MM.1S (cell line): Measurements from ENCODE around the gene OSER1.

Experiments
- EZH2 ChIP-seq: fragments of 300-600 bp; sonication (generic); optimal IDR thresholded peaks from 2 replicates; pipeline ENCODE3; 2017; ENCODE audit warnings: low read depth, mild to moderate bottlenecking, antibody characterized with exemption, low read length, mixed read lengths
- EZH2phosphoT487 ChIP-seq: fragments of 300-600 bp; sonication (generic); IDR thresholded peaks from 2 replicates; pipeline ENCODE4 v1.6.1; 2018; ENCODE audit warnings: antibody characterized with exemption, low read length
- TF ChIP-seq, protein P1 (sequence below): fragments of 300-600 bp; sonication (generic); IDR thresholded peaks from 2 replicates; pipeline ENCODE4 v1.5.1; 2016; ENCODE audit warnings: antibody characterized with exemption, low read length, mixed read lengths

- TF ChIP-seq, protein P1, sequence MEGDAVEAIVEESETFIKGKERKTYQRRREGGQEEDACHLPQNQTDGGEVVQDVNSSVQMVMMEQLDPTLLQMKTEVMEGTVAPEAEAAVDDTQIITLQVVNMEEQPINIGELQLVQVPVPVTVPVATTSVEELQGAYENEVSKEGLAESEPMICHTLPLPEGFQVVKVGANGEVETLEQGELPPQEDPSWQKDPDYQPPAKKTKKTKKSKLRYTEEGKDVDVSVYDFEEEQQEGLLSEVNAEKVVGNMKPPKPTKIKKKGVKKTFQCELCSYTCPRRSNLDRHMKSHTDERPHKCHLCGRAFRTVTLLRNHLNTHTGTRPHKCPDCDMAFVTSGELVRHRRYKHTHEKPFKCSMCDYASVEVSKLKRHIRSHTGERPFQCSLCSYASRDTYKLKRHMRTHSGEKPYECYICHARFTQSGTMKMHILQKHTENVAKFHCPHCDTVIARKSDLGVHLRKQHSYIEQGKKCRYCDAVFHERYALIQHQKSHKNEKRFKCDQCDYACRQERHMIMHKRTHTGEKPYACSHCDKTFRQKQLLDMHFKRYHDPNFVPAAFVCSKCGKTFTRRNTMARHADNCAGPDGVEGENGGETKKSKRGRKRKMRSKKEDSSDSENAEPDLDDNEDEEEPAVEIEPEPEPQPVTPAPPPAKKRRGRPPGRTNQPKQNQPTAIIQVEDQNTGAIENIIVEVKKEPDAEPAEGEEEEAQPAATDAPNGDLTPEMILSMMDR, result peak; percentile 43
- TF ChIP-seq EZH2 (no peak), EZH2phosphoT487 (no peak)
Measured at GRCh38 chr20:44247586-44248409, 37.2 kb upstream of the OSER1 start.
